Gastroesophageal sphincter (tissue), 3 donors: ENCODE data around the gene CARD6.

Experiments
- EP300 ChIP-seq: sonication (generic); formaldehyde crosslinking; IDR thresholded peaks from one replicate; pipeline ENCODE4 v1.6.1; 2017; ENCODE audit warnings: antibody characterized with exemption, mild to moderate bottlenecking
- TF ChIP-seq, protein P1 (sequence below), 4 experiments: fragments of 200-600 bp in 2 of 4; fragments of 450-650 bp in 2 of 4; sonication (generic) in 1 of 4; IDR thresholded peaks; one replicate each; pipeline ENCODE4 v1.5.1; 2017 to 2019; ENCODE audit warnings: antibody characterized with exemption in 4 of 4, mild to moderate bottlenecking in 2 of 4, moderate library complexity in 2 of 4

GRCh38 chr5:40869384-40869783, 28.2 kb downstream of the CARD6 start:
- TF ChIP-seq, protein P1, sequence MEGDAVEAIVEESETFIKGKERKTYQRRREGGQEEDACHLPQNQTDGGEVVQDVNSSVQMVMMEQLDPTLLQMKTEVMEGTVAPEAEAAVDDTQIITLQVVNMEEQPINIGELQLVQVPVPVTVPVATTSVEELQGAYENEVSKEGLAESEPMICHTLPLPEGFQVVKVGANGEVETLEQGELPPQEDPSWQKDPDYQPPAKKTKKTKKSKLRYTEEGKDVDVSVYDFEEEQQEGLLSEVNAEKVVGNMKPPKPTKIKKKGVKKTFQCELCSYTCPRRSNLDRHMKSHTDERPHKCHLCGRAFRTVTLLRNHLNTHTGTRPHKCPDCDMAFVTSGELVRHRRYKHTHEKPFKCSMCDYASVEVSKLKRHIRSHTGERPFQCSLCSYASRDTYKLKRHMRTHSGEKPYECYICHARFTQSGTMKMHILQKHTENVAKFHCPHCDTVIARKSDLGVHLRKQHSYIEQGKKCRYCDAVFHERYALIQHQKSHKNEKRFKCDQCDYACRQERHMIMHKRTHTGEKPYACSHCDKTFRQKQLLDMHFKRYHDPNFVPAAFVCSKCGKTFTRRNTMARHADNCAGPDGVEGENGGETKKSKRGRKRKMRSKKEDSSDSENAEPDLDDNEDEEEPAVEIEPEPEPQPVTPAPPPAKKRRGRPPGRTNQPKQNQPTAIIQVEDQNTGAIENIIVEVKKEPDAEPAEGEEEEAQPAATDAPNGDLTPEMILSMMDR (IDR thresholded peaks at IDR 0.05) = no peak
- TF ChIP-seq EP300 = no peak
